VCaP (cell line): ENCODE data around the gene TMEM273.

Experiments
- H3K27ac ChIP-seq: fragments of 450-650 bp; 2 replicates; pipeline ENCODE4 v1.5.1; 2017
- CTCF ChIP-seq: fragments of 450-650 bp; conservative IDR thresholded peaks from 2 replicates; pipeline ENCODE4 v1.5.1; 2017; ENCODE audit warnings: mild to moderate bottlenecking, moderate library complexity

TMEM273 gene

DNA sequence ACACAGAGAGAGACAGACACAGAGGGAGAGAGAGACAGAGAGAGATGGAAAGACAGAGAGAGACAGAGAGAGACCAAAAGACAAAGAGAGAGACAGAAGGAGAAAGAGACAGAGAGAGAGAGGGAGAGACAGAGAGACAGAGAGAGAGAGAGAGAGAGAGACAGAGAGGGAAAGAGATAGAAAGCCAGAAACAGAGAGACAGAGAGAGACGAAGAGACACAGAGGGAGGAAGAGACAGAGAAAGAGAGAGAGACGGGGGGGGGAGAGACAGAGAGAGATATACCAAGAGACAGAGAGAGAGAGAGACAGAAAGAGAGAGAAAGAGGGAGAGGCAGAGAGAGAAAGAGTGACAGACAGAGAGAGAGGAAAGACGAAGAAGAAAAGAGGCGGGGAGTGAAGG, 83.1 kb downstream of the TMEM273 start:
- no peak for TF ChIP-seq CTCF
- peak overlapping the region; percentile 43; the same call in 1 of the 2 replicates for H3K27ac ChIP-seq
